Naive thymus-derived CD4-positive, alpha-beta T cell (primary cell): ENCODE results near the gene FRG2. TPM values are rescaled to one million over a fixed set of nuclear protein-coding genes. Genes with fewer than 3 reads are reported as not detected.
"Not testable (repeated sequence)": the region's sequence is repeated elsewhere in the genome, so short reads cannot be mapped to it uniquely, and the experiment has no call there.

Experiments
- ATAC-seq: fragments of 150-1000 bp; cut with Tn5 transposase; 2 replicates; pipeline ENCODE4 v1.10.0; 2021; ENCODE audit warnings: mild to moderate bottlenecking, moderate library complexity
- CTCF ChIA-PET: fragments of 350-600 bp; sonication (Branson Sonifier 250); formaldehyde crosslinking; loops from one replicate; lab custom pipeline; 2021; ENCODE audit warnings: antibody characterized with exemption; lab: Charles Lee
- POLR2A ChIA-PET: fragments of 350-600 bp; sonication (Branson Sonifier 250); formaldehyde crosslinking; loops from one replicate; lab custom pipeline; 2021; ENCODE audit warnings: antibody characterized with exemption, inconsistent platforms; lab: Charles Lee
- DNase-seq, 9 donors: peaks; one replicate each; pipeline versions ENCODE4 v3.0.0 to v3.0.0-alpha.2; 2020 to 2022; ENCODE audit warnings: mixed read lengths in 1 of 9
- H3K27ac ChIP-seq: one replicate; pipeline ENCODE4 v1.7.0; 2013; ENCODE audit warnings: mild to moderate bottlenecking, low read depth, low read length, moderate library complexity
- H3K27me3 ChIP-seq, 2 donors: one replicate each; pipeline ENCODE4 v1.7.0; 2013; ENCODE audit warnings: low read length in 2 of 2, mild to moderate bottlenecking in 2 of 2, moderate library complexity in 2 of 2; ENCODE audit not compliant: control insufficient read depth in 2 of 2, insufficient read depth in 2 of 2
- H3K36me3 ChIP-seq, 3 experiments: 1 replicate in 2 of 3; 2 replicates in 1 of 3; pipeline ENCODE4 v1.7.0; 2013; ENCODE audit warnings: low read length in 3 of 3, mild to moderate bottlenecking in 3 of 3, moderate library complexity in 1 of 3; ENCODE audit not compliant: insufficient read depth in 3 of 3, control insufficient read depth in 2 of 3
- H3K4me1 ChIP-seq, 2 donors: one replicate each; pipeline ENCODE4 v1.7.0; 2013; ENCODE audit warnings: low read length in 2 of 2, mild to moderate bottlenecking in 2 of 2, moderate library complexity in 1 of 2; ENCODE audit not compliant: control insufficient read depth in 2 of 2, insufficient read depth in 2 of 2
- H3K4me3 ChIP-seq: 2 replicates; pipeline ENCODE4 v1.7.0; 2013; ENCODE audit warnings: mild to moderate bottlenecking, low read length
- H3K9me3 ChIP-seq, 3 experiments: 1 replicate in 2 of 3; 2 replicates in 1 of 3; pipeline ENCODE4 v1.7.0; 2013; ENCODE audit warnings: low read length in 3 of 3; ENCODE audit not compliant: control insufficient read depth in 2 of 3
- H3K27ac Mint-ChIP-seq, 9 donors: one replicate each; pipeline ENCODE4 v1.8.0; 2020 to 2022; ENCODE audit warnings: mixed read lengths in 9 of 9, mild to moderate bottlenecking in 8 of 9, moderate library complexity in 5 of 9, inconsistent platforms in 2 of 9
- H3K27me3 Mint-ChIP-seq, 5 donors: one replicate each; pipeline ENCODE4 v1.8.0; 2021 to 2022; ENCODE audit warnings: mixed read lengths in 5 of 5, mild to moderate bottlenecking in 1 of 5
- H3K36me3 Mint-ChIP-seq, 5 donors: one replicate each; pipeline ENCODE4 v1.8.0; 2020 to 2022; ENCODE audit warnings: mixed read lengths in 5 of 5, mild to moderate bottlenecking in 3 of 5, inconsistent platforms in 1 of 5
- H3K4me1 Mint-ChIP-seq, 7 donors: one replicate each; pipeline ENCODE4 v1.8.0; 2020 to 2022; ENCODE audit warnings: mixed read lengths in 7 of 7, mild to moderate bottlenecking in 3 of 7, inconsistent platforms in 1 of 7
- H3K4me3 Mint-ChIP-seq, 10 donors: one replicate each; pipeline ENCODE4 v1.8.0; 2020 to 2022; ENCODE audit warnings: mild to moderate bottlenecking in 10 of 10, mixed read lengths in 10 of 10, moderate library complexity in 6 of 10, inconsistent platforms in 2 of 10
- H3K9me3 Mint-ChIP-seq, 11 donors: one replicate each; pipeline ENCODE4 v1.8.0; 2020 to 2022; ENCODE audit warnings: mixed read lengths in 11 of 11, mild to moderate bottlenecking in 4 of 11, inconsistent platforms in 1 of 11, moderate library complexity in 1 of 11
- intact Hi-C, 2 donors: fragments of 100-400 bp; cut with micrococcal nuclease; formaldehyde crosslinking; loops; one replicate each; pipeline ENCODE4 v1.15.1; 2023
- polyA plus RNA-seq, 2 donors: library from polyadenylated mRNA; unstranded; fragments of 300-500 nt; fragmentation: Illumina TruSeq; gene quantifications; one replicate each; pipeline ENCODE4 v1.2.3, GENCODE V29; 2021
- total RNA-seq, 6 experiments: library from RNA in 5 of 6; stranded (reverse) in 5 of 6; gene quantifications; 1 replicate in 5 of 6; 2 replicates in 1 of 6; pipeline ENCODE4 v1.2.3 and lab custom pipeline; 2021 to 2026

FRG2 gene
- not detected for total RNA-seq
- polyA plus RNA-seq = not detected
- total RNA-seq (lab: John Stamatoyannopoulos, UW) = not detected

- POLR2A ChIA-PET, H3K4me3 Mint-ChIP-seq, intact Hi-C loops, H3K9me3 Mint-ChIP-seq, H3K36me3 Mint-ChIP-seq, H3K4me3 ChIP-seq, H3K4me1 ChIP-seq, H3K9me3 ChIP-seq, H3K27me3 ChIP-seq, CTCF ChIA-PET, H3K27ac ChIP-seq, DNase-seq, H3K27me3 Mint-ChIP-seq, H3K36me3 ChIP-seq, ATAC-seq, H3K4me1 Mint-ChIP-seq, H3K27ac Mint-ChIP-seq: not testable (repeated sequence)
Observed at GRCh38 chr4:190027156-190027555, at the start of gene FRG2. TSS of gene FRG2 (minus strand) at chr4:190027256. CDS start at chr4:190027204, 52 bp downstream.

GRCh38 chr4:190068351-190068750 lies 41.3 kb upstream of the FRG2 start:
- H3K4me3 ChIP-seq, ATAC-seq, H3K4me1 Mint-ChIP-seq, H3K27me3 ChIP-seq, intact Hi-C loops, H3K27me3 Mint-ChIP-seq, H3K4me3 Mint-ChIP-seq, H3K9me3 Mint-ChIP-seq, H3K4me1 ChIP-seq, H3K9me3 ChIP-seq, H3K27ac Mint-ChIP-seq, H3K27ac ChIP-seq, H3K36me3 Mint-ChIP-seq, POLR2A ChIA-PET, H3K36me3 ChIP-seq, CTCF ChIA-PET: not testable (repeated sequence)
- peak in 1 of 9 donors; percentile 7 for DNase-seq

GRCh38 chr4:190064805-190065204 lies 37.7 kb upstream of the FRG2 start:
- H3K36me3 ChIP-seq, H3K9me3 ChIP-seq, POLR2A ChIA-PET, H3K4me1 Mint-ChIP-seq, H3K4me3 ChIP-seq, ATAC-seq, H3K9me3 Mint-ChIP-seq, H3K27ac ChIP-seq, H3K4me1 ChIP-seq, DNase-seq, intact Hi-C loops, H3K27ac Mint-ChIP-seq, CTCF ChIA-PET, H3K36me3 Mint-ChIP-seq, H3K27me3 ChIP-seq, H3K27me3 Mint-ChIP-seq: not testable (repeated sequence)
- H3K4me3 Mint-ChIP-seq = peak overlapping the region in 1 of 10 donors; percentile 35

GRCh38 chr4:190064342-190064741 lies 37.3 kb upstream of the FRG2 start, which contains the start of gene DBET:
TSS of gene DBET (plus strand) at chr4:190064502.
- POLR2A ChIA-PET, ATAC-seq, H3K27me3 Mint-ChIP-seq, intact Hi-C loops, H3K27me3 ChIP-seq, H3K4me1 ChIP-seq, H3K27ac Mint-ChIP-seq, H3K9me3 Mint-ChIP-seq, H3K36me3 ChIP-seq, DNase-seq, H3K27ac ChIP-seq, H3K4me3 ChIP-seq, H3K9me3 ChIP-seq, H3K36me3 Mint-ChIP-seq, CTCF ChIA-PET, H3K4me1 Mint-ChIP-seq: not testable (repeated sequence)
- peak within 1 kb of the TSS in 1 of 10 donors; percentile 35 for H3K4me3 Mint-ChIP-seq

- H3K27ac ChIP-seq, H3K27me3 Mint-ChIP-seq, H3K27me3 ChIP-seq, H3K9me3 Mint-ChIP-seq, ATAC-seq, H3K36me3 ChIP-seq, CTCF ChIA-PET, intact Hi-C loops, POLR2A ChIA-PET, DNase-seq, H3K4me1 ChIP-seq, H3K9me3 ChIP-seq, H3K36me3 Mint-ChIP-seq, H3K27ac Mint-ChIP-seq, H3K4me3 Mint-ChIP-seq, H3K4me3 ChIP-seq, H3K4me1 Mint-ChIP-seq: not testable (repeated sequence)
Observed at GRCh38 chr4:190058997-190059396, 31.9 kb upstream of the FRG2 start.

GRCh38 chr4:190049378-190050239 lies 22.6 kb upstream of the FRG2 start:
- H3K27me3 ChIP-seq, H3K9me3 ChIP-seq, H3K9me3 Mint-ChIP-seq, H3K27ac Mint-ChIP-seq, H3K27ac ChIP-seq, H3K4me1 ChIP-seq, ATAC-seq, CTCF ChIA-PET, H3K36me3 Mint-ChIP-seq, H3K4me1 Mint-ChIP-seq, intact Hi-C loops, POLR2A ChIA-PET, H3K4me3 Mint-ChIP-seq, H3K36me3 ChIP-seq, H3K27me3 Mint-ChIP-seq, H3K4me3 ChIP-seq, DNase-seq: not testable (repeated sequence)

- intact Hi-C loops, H3K4me1 ChIP-seq, ATAC-seq, H3K4me1 Mint-ChIP-seq, H3K4me3 Mint-ChIP-seq, H3K27me3 ChIP-seq, CTCF ChIA-PET, H3K36me3 Mint-ChIP-seq, H3K4me3 ChIP-seq, H3K27ac Mint-ChIP-seq, H3K27me3 Mint-ChIP-seq, H3K9me3 Mint-ChIP-seq, H3K9me3 ChIP-seq, POLR2A ChIA-PET, H3K27ac ChIP-seq, DNase-seq, H3K36me3 ChIP-seq: not testable (repeated sequence)
Observed at GRCh38 chr4:190047627-190048026, 20.6 kb upstream of the FRG2 start.
